Testis (tissue), 2 donors: ENCODE data around the gene CAMTA1.

Experiments
- POLR2A ChIP-seq: fragments of 450-650 bp; IDR thresholded peaks from one replicate; pipeline ENCODE4 v1.6.1; 2017; ENCODE audit warnings: antibody characterized with exemption, mild to moderate bottlenecking, moderate library complexity
- TF ChIP-seq, protein P1 (sequence below), 3 experiments: fragments of 450-650 bp in 2 of 3; fragments of 200-600 bp in 1 of 3; sonication (generic) in 1 of 3; IDR thresholded peaks; one replicate each; pipeline ENCODE4 v1.5.1; 2016 to 2019; ENCODE audit warnings: antibody characterized with exemption in 3 of 3, mild to moderate bottlenecking in 2 of 3, moderate library complexity in 1 of 3

- TF ChIP-seq, protein P1, sequence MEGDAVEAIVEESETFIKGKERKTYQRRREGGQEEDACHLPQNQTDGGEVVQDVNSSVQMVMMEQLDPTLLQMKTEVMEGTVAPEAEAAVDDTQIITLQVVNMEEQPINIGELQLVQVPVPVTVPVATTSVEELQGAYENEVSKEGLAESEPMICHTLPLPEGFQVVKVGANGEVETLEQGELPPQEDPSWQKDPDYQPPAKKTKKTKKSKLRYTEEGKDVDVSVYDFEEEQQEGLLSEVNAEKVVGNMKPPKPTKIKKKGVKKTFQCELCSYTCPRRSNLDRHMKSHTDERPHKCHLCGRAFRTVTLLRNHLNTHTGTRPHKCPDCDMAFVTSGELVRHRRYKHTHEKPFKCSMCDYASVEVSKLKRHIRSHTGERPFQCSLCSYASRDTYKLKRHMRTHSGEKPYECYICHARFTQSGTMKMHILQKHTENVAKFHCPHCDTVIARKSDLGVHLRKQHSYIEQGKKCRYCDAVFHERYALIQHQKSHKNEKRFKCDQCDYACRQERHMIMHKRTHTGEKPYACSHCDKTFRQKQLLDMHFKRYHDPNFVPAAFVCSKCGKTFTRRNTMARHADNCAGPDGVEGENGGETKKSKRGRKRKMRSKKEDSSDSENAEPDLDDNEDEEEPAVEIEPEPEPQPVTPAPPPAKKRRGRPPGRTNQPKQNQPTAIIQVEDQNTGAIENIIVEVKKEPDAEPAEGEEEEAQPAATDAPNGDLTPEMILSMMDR (IDR thresholded peaks at IDR 0.05) = no peak
- no peak for TF ChIP-seq POLR2A
Measured at GRCh38 chr1:6937048-6937447, 151.8 kb downstream of the CAMTA1 start.
